A549 (cell line): ENCODE data around the gene RIPOR2.

ENCODE experiments used
- BCL3 ChIP-seq: fragments of >200 bp; sonication (Bioruptor Twin); formaldehyde crosslinking; IDR thresholded peaks from 3 replicates; pipeline ENCODE4 v1.6.1; 2016
- BHLHE40 ChIP-seq: IDR thresholded peaks from 2 replicates; pipeline ENCODE4 v1.6.1; 2012; ENCODE audit warnings: low read depth, low read length, inconsistent platforms
- CBX8 ChIP-seq: fragments of 200-600 bp; sonication (generic); IDR thresholded peaks from 2 replicates; pipeline ENCODE4 v1.6.1; 2016
- ESRRA ChIP-seq: fragments of 150-350 bp; IDR thresholded peaks from 2 replicates; pipeline ENCODE4 v1.6.1; 2014; ENCODE audit warnings: mild to moderate bottlenecking, low read length, borderline replicate concordance
- HMGXB4 ChIP-seq: fragments of 250-450 bp; sonication (Bioruptor Pico); IDR thresholded peaks from 2 replicates; pipeline ENCODE4 v1.5.0; 2021; ENCODE audit warnings: mild to moderate bottlenecking, moderate library complexity, borderline replicate concordance
- JUN ChIP-seq, 2 experiments: fragments of >200 bp; sonication (Bioruptor Twin); formaldehyde crosslinking; IDR thresholded peaks; 2 replicates in 1 of 2; 3 replicates in 1 of 2; pipeline ENCODE4 v1.6.1; 2016 to 2017
- MAX ChIP-seq: IDR thresholded peaks from 2 replicates; pipeline ENCODE4 v1.6.1; 2012
- POLR2A ChIP-seq: IDR thresholded peaks from 2 replicates; pipeline ENCODE4 v1.6.1; 2012; ENCODE audit warnings: mild to moderate bottlenecking, low read length
- POLR2AphosphoS2 ChIP-seq: conservative IDR thresholded peaks from 2 replicates; pipeline ENCODE4 v1.6.1; 2012; ENCODE audit warnings: low read length, improper control_type of control experiment, inconsistent platforms
- SMC3 ChIP-seq: fragments of >200 bp; sonication (Bioruptor Twin); formaldehyde crosslinking; IDR thresholded peaks from 3 replicates; pipeline ENCODE4 v1.6.1; 2018; ENCODE audit warnings: inconsistent platforms
- SREBF2 ChIP-seq: fragments of 450-650 bp; IDR thresholded peaks from 2 replicates; pipeline ENCODE4 v1.6.1; 2014; ENCODE audit warnings: mild to moderate bottlenecking, moderate library complexity
- TF ChIP-seq, protein P1 (sequence below): fragments of >200 bp; sonication (Bioruptor Twin); formaldehyde crosslinking; IDR thresholded peaks from 3 replicates; pipeline ENCODE4 v1.5.1; 2016
- TF ChIP-seq, protein P2 (sequence below): IDR thresholded peaks from 2 replicates; pipeline ENCODE4 v1.6.1; 2012; ENCODE audit warnings: low read depth, borderline replicate concordance
- TF ChIP-seq, protein P3 (sequence below): fragments of 200-600 bp; sonication (generic); IDR thresholded peaks from 2 replicates; pipeline ENCODE4 v1.6.1; 2016; ENCODE audit warnings: antibody characterized with exemption, mild to moderate bottlenecking, moderate library complexity

GRCh38 chr6:24807584-24807983 is 128.2 kb downstream of the RIPOR2 start:
- TF ChIP-seq SMC3 (no peak), ESRRA (no peak), BHLHE40 (no peak), JUN (IDR thresholded peaks at IDR 0.05) (no peak), POLR2AphosphoS2 (no peak), MAX (no peak), POLR2A (no peak), HMGXB4 (CRISPR knock-in tag) (no peak), CBX8 (no peak), BCL3 (no peak), SREBF2 (no peak)
- TF ChIP-seq, protein P1, sequence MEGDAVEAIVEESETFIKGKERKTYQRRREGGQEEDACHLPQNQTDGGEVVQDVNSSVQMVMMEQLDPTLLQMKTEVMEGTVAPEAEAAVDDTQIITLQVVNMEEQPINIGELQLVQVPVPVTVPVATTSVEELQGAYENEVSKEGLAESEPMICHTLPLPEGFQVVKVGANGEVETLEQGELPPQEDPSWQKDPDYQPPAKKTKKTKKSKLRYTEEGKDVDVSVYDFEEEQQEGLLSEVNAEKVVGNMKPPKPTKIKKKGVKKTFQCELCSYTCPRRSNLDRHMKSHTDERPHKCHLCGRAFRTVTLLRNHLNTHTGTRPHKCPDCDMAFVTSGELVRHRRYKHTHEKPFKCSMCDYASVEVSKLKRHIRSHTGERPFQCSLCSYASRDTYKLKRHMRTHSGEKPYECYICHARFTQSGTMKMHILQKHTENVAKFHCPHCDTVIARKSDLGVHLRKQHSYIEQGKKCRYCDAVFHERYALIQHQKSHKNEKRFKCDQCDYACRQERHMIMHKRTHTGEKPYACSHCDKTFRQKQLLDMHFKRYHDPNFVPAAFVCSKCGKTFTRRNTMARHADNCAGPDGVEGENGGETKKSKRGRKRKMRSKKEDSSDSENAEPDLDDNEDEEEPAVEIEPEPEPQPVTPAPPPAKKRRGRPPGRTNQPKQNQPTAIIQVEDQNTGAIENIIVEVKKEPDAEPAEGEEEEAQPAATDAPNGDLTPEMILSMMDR, result no peak
- TF ChIP-seq, protein P2, sequence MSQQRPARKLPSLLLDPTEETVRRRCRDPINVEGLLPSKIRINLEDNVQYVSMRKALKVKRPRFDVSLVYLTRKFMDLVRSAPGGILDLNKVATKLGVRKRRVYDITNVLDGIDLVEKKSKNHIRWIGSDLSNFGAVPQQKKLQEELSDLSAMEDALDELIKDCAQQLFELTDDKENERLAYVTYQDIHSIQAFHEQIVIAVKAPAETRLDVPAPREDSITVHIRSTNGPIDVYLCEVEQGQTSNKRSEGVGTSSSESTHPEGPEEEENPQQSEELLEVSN, result no peak
- TF ChIP-seq, protein P3, sequence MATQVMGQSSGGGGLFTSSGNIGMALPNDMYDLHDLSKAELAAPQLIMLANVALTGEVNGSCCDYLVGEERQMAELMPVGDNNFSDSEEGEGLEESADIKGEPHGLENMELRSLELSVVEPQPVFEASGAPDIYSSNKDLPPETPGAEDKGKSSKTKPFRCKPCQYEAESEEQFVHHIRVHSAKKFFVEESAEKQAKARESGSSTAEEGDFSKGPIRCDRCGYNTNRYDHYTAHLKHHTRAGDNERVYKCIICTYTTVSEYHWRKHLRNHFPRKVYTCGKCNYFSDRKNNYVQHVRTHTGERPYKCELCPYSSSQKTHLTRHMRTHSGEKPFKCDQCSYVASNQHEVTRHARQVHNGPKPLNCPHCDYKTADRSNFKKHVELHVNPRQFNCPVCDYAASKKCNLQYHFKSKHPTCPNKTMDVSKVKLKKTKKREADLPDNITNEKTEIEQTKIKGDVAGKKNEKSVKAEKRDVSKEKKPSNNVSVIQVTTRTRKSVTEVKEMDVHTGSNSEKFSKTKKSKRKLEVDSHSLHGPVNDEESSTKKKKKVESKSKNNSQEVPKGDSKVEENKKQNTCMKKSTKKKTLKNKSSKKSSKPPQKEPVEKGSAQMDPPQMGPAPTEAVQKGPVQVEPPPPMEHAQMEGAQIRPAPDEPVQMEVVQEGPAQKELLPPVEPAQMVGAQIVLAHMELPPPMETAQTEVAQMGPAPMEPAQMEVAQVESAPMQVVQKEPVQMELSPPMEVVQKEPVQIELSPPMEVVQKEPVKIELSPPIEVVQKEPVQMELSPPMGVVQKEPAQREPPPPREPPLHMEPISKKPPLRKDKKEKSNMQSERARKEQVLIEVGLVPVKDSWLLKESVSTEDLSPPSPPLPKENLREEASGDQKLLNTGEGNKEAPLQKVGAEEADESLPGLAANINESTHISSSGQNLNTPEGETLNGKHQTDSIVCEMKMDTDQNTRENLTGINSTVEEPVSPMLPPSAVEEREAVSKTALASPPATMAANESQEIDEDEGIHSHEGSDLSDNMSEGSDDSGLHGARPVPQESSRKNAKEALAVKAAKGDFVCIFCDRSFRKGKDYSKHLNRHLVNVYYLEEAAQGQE, result no peak
